ENCODE data around the gene MTAP.
A peak's percentile ranks its signal among the peaks of the same experiment; 100 is the strongest.

The MTAP gene

DNA sequence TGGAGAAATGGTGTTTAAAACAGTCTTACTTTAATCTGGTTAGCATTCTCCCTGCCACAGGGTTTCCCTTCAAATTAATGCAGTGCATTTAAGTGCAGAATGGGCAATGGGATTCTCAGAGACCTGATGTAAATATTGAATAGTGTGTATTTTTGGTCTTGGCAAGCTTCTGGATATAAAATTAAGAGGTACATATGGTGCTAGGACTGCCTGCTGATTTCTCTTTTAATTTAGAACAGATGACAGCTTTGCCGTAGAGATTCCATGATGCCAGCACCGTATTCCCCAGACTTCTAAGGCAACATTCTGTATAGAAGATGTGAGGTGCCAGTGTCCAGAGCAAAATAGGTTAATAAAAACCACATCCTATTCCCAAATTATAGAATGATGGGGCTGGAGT, 1.9 kb downstream of the MTAP start:
- DNase-seq (ENCODE audit: low read depth in 2 of 2, low spot score in 1 of 2): no peak

DNA sequence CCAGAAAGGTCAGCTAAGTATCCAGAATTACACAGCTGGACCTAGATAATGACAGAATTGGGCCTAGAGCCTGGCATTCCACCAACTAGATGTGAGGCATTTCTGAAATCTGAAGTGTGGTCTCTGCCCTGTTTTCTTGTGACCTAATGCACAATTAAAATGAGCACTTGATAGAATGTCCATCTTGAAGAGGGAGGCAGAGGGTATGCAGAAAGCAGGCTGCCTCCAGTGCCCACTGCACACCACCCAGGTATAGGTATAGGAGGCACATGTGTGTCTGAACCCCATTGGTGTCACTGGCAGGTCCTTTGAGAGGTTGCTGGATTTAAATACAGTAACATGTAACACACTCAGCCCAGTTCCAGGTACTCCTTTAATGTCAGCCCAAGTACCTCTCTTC, 2.4 kb downstream of the MTAP start:
- no peak for DNase-seq (ENCODE audit: low read depth in 2 of 2, low spot score in 1 of 2)

DNA sequence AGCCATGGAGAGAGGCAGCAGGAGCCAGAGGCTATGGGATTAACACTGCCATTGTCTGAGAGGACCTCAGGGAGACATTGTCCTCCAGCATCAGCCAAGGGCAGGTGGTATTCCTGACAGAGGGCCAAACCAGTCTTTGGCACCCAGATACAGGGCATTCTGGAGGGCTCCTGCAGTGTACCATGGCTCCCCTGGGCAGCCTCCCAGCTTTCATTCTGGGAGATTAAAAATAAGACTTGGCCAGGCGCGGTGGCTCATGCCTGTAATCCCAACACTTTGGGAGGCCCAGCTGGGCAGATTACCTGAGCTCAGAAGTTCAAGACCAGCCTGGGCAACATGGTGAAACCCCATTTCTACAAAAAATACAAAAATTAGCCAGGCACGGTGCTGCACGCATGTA, 4.2 kb downstream of the MTAP start:
- no peak for DNase-seq (ENCODE audit: low read depth in 2 of 2, low spot score in 1 of 2)

DNA sequence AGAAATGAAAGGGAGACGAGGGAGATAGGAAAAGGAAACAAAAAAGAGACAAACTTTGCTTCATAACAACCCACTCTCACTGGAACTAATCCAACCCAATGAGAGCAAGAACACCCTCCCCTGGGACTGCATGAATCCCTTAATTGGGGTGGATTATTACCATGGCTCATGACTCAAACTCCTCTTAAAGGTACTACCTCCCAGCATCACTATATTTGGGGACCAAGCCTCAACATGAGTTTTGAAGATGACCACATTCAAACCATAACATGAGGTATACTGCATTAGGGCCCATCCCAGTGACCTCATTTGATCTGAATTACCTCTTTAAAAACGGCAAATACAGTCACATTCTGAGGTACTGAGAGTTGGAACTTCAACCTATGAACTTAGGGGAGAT, 8.0 kb downstream of the MTAP start:
- DNase-seq (ENCODE audit: low read depth in 2 of 2, low spot score in 1 of 2): no peak

DNA sequence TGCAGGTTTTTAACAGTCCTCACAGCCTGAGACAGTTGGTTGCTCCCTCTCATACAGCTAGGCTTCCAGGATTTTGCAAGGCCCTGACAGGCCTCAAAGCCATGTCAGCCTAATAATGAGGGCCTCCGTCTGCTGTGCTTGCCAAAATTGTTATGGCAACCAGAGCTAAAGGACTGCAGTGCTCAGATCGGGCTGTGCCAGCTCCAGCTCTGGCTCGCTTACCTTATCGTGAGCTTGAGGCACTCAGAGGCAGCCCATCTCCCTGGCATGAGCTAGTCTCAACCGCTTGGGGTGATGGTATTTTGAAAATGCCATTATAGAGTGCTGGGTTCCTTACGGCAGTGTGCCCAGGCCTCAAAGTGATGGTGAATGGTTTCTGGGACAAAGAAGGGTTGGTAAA, 8.4 kb downstream of the MTAP start:
- DNase-seq (ENCODE audit: low read depth in 2 of 2, low spot score in 1 of 2): no peak

DNA sequence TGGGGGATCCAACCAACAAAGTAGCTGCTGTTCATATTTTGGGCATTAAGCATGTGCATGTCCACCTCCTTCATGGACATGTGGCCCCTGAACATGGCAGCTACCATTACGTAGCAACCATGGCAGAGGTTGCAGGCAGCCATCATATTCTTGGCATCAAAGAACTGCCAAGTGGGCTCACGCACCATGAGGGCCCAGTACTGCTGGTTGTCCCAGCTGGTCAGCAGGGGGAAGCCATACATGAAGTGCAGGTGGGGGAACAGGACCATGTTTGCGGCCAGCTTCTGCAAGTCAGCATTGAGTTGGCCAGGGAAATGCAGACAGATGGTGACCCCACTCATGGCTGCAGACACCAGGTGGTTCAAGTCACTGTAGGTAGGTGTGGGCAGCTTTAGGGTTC, 9.5 kb downstream of the MTAP start:
- DNase-seq (ENCODE audit: low read depth in 2 of 2, low spot score in 1 of 2): no peak

DNA sequence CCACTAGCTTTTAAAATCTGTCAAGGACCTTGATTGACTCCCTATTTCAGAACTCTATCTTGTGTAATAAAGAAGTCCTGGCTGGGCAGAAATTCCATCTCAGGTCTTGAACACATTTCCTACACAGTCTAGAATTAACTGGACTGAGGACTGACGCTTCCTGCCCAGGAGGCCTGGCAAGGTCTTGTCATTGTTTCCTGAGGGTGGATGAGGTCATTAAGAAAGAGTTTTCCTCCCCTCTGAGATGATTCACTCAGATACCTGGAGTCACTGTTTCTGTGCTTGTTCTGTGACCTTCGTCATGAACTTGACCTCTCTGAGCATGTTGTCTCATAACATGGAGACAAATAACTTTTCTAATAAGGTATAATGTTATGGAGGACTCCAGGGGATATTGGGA, 10.0 kb downstream of the MTAP start:
- no peak for DNase-seq (ENCODE audit: low read depth in 2 of 2, low spot score in 1 of 2)

DNA sequence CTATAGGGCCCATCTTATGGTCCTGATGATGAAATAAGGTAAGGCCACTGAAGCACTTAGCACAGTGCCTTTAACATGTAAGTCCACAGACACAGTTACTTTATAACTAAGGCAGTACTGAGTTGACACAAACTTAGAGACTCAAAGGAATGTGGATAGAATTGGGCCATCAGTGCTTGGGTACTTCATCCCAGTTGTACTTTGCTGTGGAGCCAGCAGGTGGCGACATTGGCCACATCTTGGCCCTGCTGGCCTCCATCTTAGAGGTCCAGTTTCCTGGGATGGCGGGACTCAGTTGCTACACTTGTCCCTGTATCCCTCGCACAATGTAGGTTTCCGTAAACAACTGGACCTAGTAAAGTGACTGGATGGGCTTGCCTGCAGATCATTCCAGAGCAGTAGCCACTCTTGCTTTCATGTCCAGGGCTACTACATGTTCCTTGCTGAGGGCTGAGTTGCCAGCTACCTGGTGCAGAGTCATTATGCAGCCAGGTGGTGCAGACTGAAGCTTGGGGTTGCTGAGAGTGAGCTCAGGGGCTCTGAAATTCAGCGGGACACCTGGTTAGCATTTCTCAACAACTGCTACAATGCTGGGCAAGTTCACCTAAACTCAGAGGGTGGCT, 10.6 kb downstream of the MTAP start:
- DNase-seq (ENCODE audit: low read depth in 2 of 2, low spot score in 1 of 2): peak; percentile 16 to 38

DNA sequence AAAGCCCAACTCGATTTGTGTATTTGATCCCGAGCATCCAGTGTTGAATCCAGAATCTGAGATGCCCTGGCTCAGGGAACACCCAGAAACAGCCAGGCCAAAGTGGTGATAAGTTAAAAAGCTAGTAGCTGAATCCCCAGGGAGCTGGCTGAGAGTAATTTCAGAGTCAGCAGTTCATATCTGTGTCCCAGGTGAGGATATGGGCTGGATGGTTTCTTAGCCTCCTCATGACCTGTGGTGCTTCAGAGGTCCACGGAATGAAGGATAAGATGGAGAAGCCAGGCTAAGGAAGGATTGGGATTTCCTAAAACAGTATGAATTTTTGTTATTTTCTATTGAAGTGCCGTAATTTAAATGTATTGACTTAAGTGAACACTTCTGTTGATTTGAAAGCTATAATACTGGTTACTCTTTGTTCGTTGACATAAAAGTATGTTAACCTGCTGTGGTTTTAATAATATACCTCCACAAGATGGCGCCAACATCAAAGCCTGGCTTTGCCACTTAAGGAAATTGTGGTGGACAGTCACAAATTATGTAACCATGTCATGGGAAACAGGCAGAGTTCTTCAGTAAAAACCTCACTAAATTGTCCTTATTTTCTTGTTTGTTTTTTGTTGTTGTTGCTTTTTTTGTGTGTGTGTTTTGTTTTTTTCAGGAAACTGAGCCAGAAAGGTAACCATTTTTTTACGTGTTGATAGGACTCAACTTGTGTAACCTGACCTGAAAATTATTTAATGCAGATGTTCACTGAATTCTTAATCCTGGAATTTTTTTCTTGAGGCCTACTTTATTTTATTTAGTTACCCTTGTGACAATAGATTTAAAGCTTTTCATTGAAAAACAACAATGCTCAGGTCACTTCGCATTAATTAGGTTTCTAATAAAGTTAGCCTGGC, 11.4 kb downstream of the MTAP start:
- DNase-seq (ENCODE audit: low read depth in 2 of 2, low spot score in 1 of 2): peak; percentile 18 to 20

DNA sequence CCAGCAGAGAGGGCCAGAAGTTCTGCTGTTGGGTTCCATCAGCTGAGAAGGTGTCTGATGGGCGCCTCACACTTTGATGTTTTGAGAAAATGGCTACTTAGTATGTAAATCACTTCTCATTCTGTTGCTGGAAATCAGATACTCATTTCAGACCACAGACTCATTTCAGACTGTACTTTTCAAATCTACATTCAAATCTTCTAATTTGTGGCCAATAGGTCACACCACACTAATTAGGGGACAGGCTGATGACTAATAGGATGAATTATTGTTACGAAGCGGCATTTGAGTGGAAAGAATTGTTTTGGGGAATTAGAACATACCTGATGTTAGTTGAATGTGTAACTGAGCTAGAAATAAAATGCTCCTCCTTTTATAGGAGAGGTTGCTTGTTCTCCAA, 13.2 kb downstream of the MTAP start:
- no peak for DNase-seq (ENCODE audit: low read depth in 2 of 2, low spot score in 1 of 2)

DNA sequence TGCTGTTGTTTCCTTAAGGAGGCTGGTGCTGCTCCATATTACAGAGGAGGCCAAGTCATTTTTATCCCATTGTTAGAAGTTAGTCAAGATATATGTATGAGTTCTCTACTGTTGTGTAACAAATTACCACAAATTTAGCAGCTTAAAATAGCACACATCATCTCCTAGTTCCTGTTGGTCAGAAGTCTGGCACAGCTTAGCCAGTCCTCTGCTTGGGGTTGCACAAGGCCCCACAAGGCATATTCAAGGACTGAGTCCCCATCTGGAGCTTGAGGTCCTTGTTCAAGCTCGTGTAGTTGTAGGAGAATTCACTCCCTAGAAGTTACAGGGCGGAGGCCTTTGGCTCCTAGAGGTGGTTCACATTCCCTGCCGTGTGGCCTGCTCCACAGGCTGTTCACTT, 14.7 kb downstream of the MTAP start:
- DNase-seq (ENCODE audit: low read depth in 2 of 2, low spot score in 1 of 2): no peak

DNA sequence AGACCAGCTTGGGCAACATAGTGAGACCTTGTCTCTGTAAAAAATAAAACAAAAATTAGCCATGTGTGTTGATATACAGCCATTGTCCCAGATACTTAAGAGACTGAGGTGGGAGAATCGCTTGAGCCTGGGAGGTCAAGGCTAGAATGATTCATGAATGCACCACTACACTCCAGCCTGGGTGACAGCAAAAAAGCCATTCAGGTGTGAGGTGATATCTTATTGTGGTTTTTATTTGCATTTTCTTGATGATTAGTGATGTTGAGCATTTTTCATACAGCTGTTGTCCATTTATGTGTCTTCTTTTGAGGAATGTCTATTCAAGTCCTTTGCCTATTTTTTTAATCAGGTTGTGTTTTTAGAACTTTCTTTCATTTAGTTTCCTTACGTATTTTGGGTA, 23.2 kb downstream of the MTAP start:
- DNase-seq (ENCODE audit: low read depth in 2 of 2, low spot score in 1 of 2): no peak

DNA sequence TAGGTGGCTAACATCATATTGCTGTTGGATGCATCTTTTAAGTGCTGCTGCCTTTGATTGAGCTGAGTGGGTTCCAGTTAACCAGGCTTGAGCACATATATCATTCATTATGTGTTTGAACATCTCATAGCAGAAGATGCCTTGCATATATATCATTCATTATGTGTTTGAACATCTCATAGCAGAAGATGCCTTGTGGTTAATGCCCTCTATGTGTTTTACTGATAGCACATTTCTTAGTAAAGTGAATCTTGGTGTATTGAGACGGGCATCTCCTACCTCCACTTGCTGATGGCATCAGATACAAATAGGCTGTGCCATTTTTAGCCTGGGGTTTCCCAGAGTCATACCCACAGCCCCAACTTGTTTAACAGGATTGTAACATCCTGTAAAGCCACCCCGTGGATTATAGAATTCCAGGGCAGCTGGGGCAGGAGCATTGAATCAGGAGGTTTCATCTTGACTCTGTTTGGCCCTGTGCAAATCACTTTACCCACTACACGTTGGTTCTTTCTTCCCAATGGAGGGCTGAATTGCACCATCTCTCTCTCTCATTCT, 26.5 kb downstream of the MTAP start:
- no peak for DNase-seq (ENCODE audit: low read depth in 2 of 2, low spot score in 1 of 2)

DNA sequence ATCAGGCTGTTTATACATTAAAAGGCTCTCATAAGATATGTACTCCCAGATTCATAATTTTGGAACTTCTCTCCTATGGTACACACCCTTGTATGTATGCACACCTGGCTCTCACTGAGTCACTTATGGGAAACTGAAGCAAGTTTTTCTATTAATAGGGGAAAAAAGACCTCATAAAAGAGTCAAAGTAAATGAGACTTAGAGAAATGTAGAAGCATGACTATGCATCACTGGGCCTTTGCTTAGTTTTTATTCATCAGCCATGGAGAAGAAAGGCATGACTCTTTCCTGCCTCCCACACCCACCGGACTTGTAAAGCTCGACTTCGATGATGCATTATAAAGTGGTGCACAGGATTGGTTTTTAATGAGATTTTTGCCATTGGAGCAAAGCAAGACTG, 28.2 kb downstream of the MTAP start:
- DNase-seq (ENCODE audit: low read depth in 2 of 2, low spot score in 1 of 2): no peak

DNA sequence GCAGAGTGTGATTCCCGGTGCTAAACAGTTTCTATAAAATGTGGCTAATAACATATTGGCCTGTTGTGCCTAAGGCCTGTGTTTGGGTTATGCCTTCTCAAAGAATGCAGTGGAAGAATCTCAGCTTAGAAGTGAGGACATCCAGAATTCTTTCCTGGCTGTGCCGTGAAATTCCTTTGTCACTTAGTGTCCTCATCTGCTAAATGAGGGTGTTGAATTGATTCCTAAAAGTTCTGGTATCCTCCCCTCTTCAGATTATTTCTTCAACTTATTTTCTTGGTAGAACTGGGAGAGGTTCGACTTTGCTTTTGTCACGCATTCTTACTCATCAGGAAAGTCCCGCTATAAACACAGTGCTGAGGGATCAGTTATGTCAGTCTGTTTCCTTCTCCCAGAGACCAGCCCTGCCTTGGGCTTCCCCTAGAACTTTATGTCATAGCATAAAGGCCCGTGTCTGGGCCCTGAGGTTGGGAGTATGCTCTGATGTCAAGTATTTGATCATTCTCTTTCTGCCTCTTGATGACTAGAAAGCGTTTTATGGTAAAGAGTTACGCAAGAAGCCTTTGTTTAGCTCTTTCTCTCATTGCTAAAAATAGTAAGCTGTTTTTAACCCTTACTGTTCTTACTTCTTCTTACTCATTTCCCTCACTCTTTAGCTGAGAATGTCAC, 29.5 kb downstream of the MTAP start:
- no peak for DNase-seq (ENCODE audit: low read depth in 2 of 2, low spot score in 1 of 2)

DNA sequence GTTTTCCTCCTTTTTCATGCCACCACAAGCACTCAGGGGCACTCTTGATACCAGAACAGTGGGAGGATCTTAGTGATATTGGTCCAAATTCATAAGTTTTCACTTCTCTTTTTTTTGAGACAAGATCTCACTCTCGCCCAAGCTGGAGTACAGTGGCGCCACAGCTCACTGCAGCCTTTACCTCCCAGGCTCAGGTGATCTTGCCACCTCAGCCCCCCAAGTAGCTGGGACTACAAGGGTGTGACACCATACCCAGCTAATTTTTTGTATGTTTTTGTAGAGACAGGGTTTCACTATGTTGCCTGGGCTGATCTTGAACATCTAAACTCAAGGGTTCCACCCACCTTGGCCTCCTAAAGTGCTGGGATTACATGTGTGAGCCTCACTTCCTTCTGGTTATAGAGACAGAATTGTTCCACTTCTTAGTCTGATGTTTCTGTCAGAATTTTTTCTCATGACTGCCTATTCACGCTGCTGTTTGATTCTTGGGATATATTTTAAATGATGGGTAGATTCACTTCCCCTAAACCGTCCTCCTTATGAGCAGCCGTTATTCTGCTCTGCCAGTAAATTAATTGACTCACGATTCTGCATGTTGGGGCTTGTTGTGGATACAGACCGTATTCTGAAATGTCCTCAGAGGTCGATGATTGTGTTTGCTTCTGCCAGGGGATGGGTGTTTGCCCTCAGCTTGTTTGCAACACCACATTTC, 30.8 kb downstream of the MTAP start:
- DNase-seq (ENCODE audit: low read depth in 2 of 2, low spot score in 1 of 2): no peak

DNA sequence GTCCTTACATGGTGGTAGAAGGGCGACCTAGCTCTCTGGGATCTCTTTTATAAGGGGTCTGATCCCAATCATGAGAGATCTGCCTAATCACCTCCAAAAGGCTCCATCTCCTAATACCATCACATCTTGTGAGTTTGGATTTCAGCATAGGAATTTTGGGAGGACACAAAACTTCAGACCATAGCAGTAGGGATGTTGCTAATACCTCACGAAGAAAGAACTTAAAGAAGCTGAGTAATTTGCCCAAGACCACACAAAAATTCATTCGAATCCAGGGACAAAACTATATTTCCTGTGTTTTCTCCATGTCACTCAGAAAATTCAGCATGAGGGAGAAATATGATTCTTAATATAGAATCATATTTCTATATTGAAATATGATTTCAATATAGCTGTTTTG, 32.7 kb downstream of the MTAP start:
- no peak for DNase-seq (ENCODE audit: low read depth in 2 of 2, low spot score in 1 of 2)

DNA sequence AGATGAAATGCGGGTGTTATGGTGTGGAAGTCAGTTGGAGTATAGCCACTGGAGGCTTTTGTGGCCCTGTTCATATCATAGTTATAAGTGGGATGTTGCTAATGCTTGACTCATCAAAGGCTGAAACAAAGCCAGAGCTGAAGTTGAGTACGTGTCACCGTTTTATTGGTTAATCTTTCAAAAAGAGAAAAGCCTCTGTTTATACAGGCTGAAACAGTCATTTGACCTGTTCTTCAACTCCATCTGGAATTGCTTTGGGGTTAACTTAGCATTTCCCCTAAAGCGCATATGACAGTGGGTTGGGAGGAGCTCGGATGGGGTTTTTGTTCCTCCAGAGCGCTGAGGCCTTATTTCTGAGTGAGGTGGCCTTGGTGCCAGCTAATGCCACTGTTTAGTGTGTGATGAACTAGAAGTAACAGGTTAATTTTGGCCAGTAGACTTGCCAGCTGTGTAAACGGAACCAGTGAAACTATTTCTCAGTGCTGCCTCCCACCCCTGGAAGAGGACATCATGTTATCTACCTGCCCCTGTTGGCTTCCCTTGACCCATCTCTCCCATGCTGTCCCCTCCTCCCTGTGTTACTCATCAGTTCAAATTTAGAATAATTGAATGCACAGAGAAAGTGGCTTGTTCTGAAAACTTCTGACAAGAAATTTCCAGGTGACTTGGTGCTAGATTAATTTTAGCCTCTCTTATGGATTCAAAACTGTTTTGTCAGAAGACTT, 34.2 kb downstream of the MTAP start:
- no peak for DNase-seq (ENCODE audit: low read depth in 2 of 2, low spot score in 1 of 2)

DNA sequence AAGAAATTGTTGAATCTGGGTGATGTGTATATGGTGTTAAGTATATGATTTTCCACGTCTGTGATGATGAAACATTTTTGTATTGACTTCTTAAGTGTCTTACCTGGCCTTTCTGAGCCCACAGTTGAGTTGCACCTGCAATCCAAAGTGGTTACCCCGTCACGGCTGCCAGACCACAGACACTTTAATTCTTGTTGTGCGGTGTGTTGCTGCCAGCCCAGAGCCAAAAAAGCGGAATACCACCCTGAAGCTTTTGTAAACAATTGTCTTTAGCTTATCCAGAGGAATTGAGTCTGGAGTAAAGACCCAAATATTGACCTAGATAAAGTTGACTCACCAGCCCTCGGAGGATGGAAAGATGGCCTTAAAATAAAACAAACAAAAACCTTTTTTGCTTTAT, 35.1 kb downstream of the MTAP start:
- no peak for DNase-seq (ENCODE audit: low read depth in 2 of 2, low spot score in 1 of 2)

DNA sequence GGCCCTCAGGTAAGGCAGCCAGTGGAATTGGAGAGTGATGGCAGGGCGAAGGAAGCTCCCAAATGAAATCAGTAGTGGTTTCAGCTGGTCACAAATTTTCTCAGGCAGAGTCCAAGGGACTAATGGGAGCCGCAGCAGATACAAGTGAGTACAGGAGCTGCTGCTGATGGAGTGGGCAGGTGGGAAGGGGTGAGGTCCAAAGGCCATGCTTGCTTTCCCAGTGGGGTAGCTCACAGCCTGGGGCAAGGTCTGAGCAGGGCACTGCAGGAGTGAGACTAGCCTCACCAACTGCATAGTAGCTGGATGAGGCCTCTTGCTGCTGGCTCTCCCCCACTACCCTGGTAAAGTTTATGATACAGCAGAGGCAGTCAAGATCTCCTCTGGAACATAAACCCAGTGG, 38.2 kb downstream of the MTAP start:
- no peak for DNase-seq (ENCODE audit: low read depth in 2 of 2, low spot score in 1 of 2)

DNA sequence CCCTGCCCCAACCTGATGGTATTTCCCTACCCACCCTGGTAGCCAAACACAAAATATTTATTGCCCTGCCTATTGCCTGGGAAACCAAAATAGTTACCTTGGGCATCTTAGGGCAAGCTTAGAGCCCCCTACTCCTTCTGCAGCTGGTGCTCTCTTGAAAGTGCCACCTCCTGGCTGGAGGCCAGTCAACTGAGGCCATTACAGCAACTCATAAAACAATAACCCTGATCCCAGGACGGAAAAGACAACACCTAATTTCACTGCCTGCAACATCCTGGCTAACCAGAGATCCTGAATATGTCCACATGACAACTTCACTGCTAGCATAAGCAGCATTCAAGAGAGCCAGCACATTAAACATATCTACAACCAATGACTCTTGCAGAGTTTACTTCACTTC, 38.7 kb downstream of the MTAP start:
- no peak for DNase-seq (ENCODE audit: low read depth in 2 of 2, low spot score in 1 of 2)

Data from stimulated activated CD8-positive, alpha-beta memory T cell treated with anti-CD3 and anti-CD28 coated beads, Interleukin-4, amount 100 ng/mL, for 4 hours (primary cell).